K562 (cell line): ENCODE results near the gene STPG4. TPM values are rescaled to one million over a fixed set of nuclear protein-coding genes. Genes with fewer than 3 reads are reported as not detected.
A peak's percentile ranks its signal among the peaks of the same experiment; 100 is the strongest.

Source experiments
- ATAC-seq: fragments of 200-7000 bp; cut with Tn5 transposase; 3 replicates; pipeline ENCODE4 v1.9.1; 2020; ENCODE audit warnings: moderate library complexity
- BruUV-seq: library from RNA; stranded (reverse); fragments of 400-500 nt; replicated peaks from 2 replicates; lab custom pipeline; 2021; lab: Mats Ljungman, UMichigan
- CTCF ChIA-PET: fragments of 300-600 bp; formaldehyde crosslinking; extraction: SDS; loops from one replicate; lab custom pipeline; 2021; ENCODE audit warnings: low intra/inter-chr PET ratio; lab: Yijun Ruan, JAX
- POLR2A ChIA-PET: fragments of 300-600, 350-650 bp; sonication (Branson Sonifier 250); formaldehyde crosslinking; extraction: SDS; loops from one replicate; lab custom pipeline; 2021; ENCODE audit warnings: antibody characterized with exemption, inconsistent platforms; lab: Yijun Ruan, JAX
- DNase-seq, 4 experiments: peaks; one replicate each; pipeline versions ENCODE4 v3.0.0 to v3.0.0-alpha.2; 2011 to 2018; ENCODE audit warnings: low spot score in 3 of 4, mixed read lengths in 3 of 4; ENCODE audit errors: extremely low read depth in 1 of 4
- FAIRE-seq: peaks from 2 replicates; lab custom pipeline; 2011; peaks lifted over from hg19 to GRCh38; lab: Jason Lieb, UNC
- H2AFZ ChIP-seq: 2 replicates; pipeline ENCODE4 v1.6.0; 2011; ENCODE audit warnings: low read depth, low read length, control low read depth, inconsistent platforms
- H3K27ac ChIP-seq: fragments of 200-600 bp; 3 replicates; pipeline ENCODE4 v1.8.0; 2011; ENCODE audit warnings: low read depth, mild to moderate bottlenecking, control low read depth, inconsistent platforms, low read length, moderate library complexity, mixed read lengths; ENCODE audit errors: extremely low read depth
- H3K27me3 ChIP-seq, 2 experiments: fragments of 300-600 bp in 1 of 2; 2 replicates in 1 of 2; 3 replicates in 1 of 2; pipeline versions ENCODE4 v1.6.0 to v1.8.0; 2011; ENCODE audit warnings: inconsistent platforms in 2 of 2, low read length in 2 of 2, mild to moderate bottlenecking in 1 of 2, mixed read lengths in 1 of 2, moderate library complexity in 1 of 2; ENCODE audit not compliant: control insufficient read depth in 2 of 2, insufficient read depth in 2 of 2
- H3K36me3 ChIP-seq: fragments of 300-600 bp; 3 replicates; pipeline ENCODE4 v1.8.0; 2011; ENCODE audit warnings: mild to moderate bottlenecking, low read length, inconsistent platforms; ENCODE audit not compliant: control insufficient read depth, insufficient read depth
- H3K4me1 ChIP-seq, 2 experiments: fragments of 200-600 bp in 1 of 2; replicated peaks in 1 of 2; 2 replicates in 1 of 2; 3 replicates in 1 of 2; pipeline versions ENCODE4 v1.5.1 to v1.8.0; 2011; ENCODE audit warnings: inconsistent platforms in 2 of 2, low read length in 2 of 2, mild to moderate bottlenecking in 1 of 2, mixed read lengths in 1 of 2, moderate library complexity in 1 of 2; ENCODE audit not compliant: control insufficient read depth in 2 of 2, insufficient read depth in 2 of 2
- H3K4me2 ChIP-seq: 2 replicates; pipeline ENCODE4 v1.6.1; 2011; ENCODE audit warnings: low read length, control low read depth, inconsistent platforms, mixed read lengths; ENCODE audit not compliant: insufficient read depth
- H3K4me3 ChIP-seq: fragments of 200-600 bp; sonication (generic), shearing (Covaris generic); 2 replicates; pipeline ENCODE4 v1.5.1; 2016; ENCODE audit warnings: control low read depth, inconsistent platforms
- H3K79me2 ChIP-seq: fragments of 200-600 bp; 3 replicates; pipeline ENCODE4 v1.8.0; 2011; ENCODE audit warnings: low read length, inconsistent platforms; ENCODE audit not compliant: control insufficient read depth, insufficient read depth
- H3K9ac ChIP-seq, 2 experiments: 2 replicates each; pipeline versions ENCODE4 v1.6.0 to v1.6.1; 2011; ENCODE audit warnings: low read depth in 2 of 2, low read length in 2 of 2, control low read depth in 1 of 2, inconsistent platforms in 1 of 2, mild to moderate bottlenecking in 1 of 2, mixed read lengths in 1 of 2; ENCODE audit not compliant: insufficient read depth in 1 of 2
- H3K9me1 ChIP-seq: one replicate; pipeline ENCODE4 v1.6.0; 2011; ENCODE audit warnings: inconsistent platforms, mild to moderate bottlenecking, low read length, moderate library complexity; ENCODE audit not compliant: control insufficient read depth, insufficient read depth
- H3K9me3 ChIP-seq: replicated peaks from 2 replicates; pipeline ENCODE4 v1.5.1; 2011; ENCODE audit warnings: low read depth, low read length, inconsistent platforms; ENCODE audit not compliant: control insufficient read depth, insufficient read depth
- H4K20me1 ChIP-seq: replicated peaks from 2 replicates; pipeline ENCODE4 v1.6.1; 2011; ENCODE audit warnings: low read length, inconsistent platforms, mixed read lengths; ENCODE audit not compliant: control insufficient read depth, insufficient read depth
- MCM7 ChIP-seq, 2 experiments: fragments of 450-650 bp; IDR thresholded peaks; 2 replicates each; pipeline ENCODE4 v1.6.1; 2016 to 2018
- PPARD ChIP-seq: fragments of 250-450 bp; sonication (Bioruptor Pico); IDR thresholded peaks from 2 replicates; pipeline ENCODE4 v1.8.0; 2022; ENCODE audit warnings: inconsistent platforms, mild to moderate bottlenecking, moderate library complexity
- SMAD4 ChIP-seq: fragments of 250-450 bp; sonication (Bioruptor Pico); conservative IDR thresholded peaks from 2 replicates; pipeline ENCODE4 v1.8.0; 2021; ENCODE audit warnings: inconsistent platforms, mild to moderate bottlenecking, moderate library complexity
- SMARCA5 ChIP-seq: fragments of 450-650 bp; IDR thresholded peaks from 2 replicates; pipeline ENCODE4 v1.6.1; 2016
- SREBF1 ChIP-seq: fragments of 150-350 bp; IDR thresholded peaks from 2 replicates; pipeline ENCODE4 v1.6.1; 2014; ENCODE audit warnings: antibody characterized with exemption, low read depth, low read length, borderline replicate concordance
- WGBS: fragments of 100-300 bp; shearing (Covaris generic); methylation state at CpG from one replicate; pipeline ENCODE4 v1.1.6; 2016; ENCODE audit warnings: low coverage, mixed read lengths; ENCODE audit not compliant: insufficient coverage; ENCODE audit errors: missing lambda C conversion rate; 5-methylcytosine and 5-hydroxymethylcytosine counted together
- in situ Hi-C: fragments of 300-500 bp; cut with MboI; formaldehyde crosslinking; loops from 4 replicates; pipeline ENCODE4 v1.15.0; 2018; ENCODE audit warnings: inconsistent platforms, mixed read lengths
- intact Hi-C: fragments of 100-400 bp; cut with micrococcal nuclease; formaldehyde crosslinking; loops from 2 replicates; pipeline ENCODE4 v1.14.2; 2022
- polyA plus RNA-seq, 8 experiments: library from polyadenylated mRNA; depleted of rRNA in 4 of 8; stranded (reverse) in 5 of 8; unstranded in 3 of 8; fragments of >200 nt; fragmentation: Nextera tagmentation in 2 of 8; fragmentation: Illumina TruSeq in 1 of 8; extraction: Ambion mirVana in 2 of 8; extraction: Trizol in 1 of 8; gene quantifications; 2 replicates each; pipeline versions ENCODE4 v1.2.1 to v1.2.3, GENCODE V29; 2011 to 2014; ENCODE audit warnings: inconsistent platforms in 1 of 8, missing spikeins in 1 of 8
- total RNA-seq, 7 experiments: library from RNA; depleted of rRNA in 6 of 7; stranded (reverse); fragments of >200 nt in 6 of 7; fragmentation: Illumina TruSeq in 2 of 7; extraction: Trizol in 2 of 7; gene quantifications; 2 replicates each; pipeline versions ENCODE4 v1.2.1 to v1.2.3, GENCODE V29; 2011 to 2021; ENCODE audit warnings: low replicate concordance in 1 of 7
- TF ChIP-seq, protein P1 (sequence below), 3 experiments: IDR thresholded peaks in 2 of 3; conservative IDR thresholded peaks in 1 of 3; 2 replicates each; pipeline ENCODE4 v1.5.1; 2011 to 2012; ENCODE audit warnings: low read length in 3 of 3, mild to moderate bottlenecking in 3 of 3, control low read depth in 2 of 3, improper control_type of control experiment in 1 of 3, inconsistent platforms in 1 of 3, low read depth in 1 of 3, mixed read lengths in 1 of 3, moderate library complexity in 1 of 3; ENCODE audit not compliant: insufficient read depth in 2 of 3
- TF ChIP-seq, protein P2 (sequence below): fragments of 450-650 bp; formaldehyde crosslinking; IDR thresholded peaks from 2 replicates; pipeline ENCODE4 v1.4.0; 2020; ENCODE audit warnings: mild to moderate bottlenecking, moderate library complexity
- TF ChIP-seq, protein P3 (sequence below): sonication (generic); formaldehyde crosslinking; IDR thresholded peaks from 2 replicates; pipeline ENCODE4 v1.8.0; 2022; ENCODE audit warnings: mild to moderate bottlenecking, missing genetic modification reagents, borderline replicate concordance

Gene STPG4
- total and polyA plus RNA-seq, 9 of the 15 experiments (the other 6 are each of a cell fraction or from before 2014, with no cell fraction given) = 0.10 to 0.68 (median 0.22) TPM; not detected in 6

DNA sequence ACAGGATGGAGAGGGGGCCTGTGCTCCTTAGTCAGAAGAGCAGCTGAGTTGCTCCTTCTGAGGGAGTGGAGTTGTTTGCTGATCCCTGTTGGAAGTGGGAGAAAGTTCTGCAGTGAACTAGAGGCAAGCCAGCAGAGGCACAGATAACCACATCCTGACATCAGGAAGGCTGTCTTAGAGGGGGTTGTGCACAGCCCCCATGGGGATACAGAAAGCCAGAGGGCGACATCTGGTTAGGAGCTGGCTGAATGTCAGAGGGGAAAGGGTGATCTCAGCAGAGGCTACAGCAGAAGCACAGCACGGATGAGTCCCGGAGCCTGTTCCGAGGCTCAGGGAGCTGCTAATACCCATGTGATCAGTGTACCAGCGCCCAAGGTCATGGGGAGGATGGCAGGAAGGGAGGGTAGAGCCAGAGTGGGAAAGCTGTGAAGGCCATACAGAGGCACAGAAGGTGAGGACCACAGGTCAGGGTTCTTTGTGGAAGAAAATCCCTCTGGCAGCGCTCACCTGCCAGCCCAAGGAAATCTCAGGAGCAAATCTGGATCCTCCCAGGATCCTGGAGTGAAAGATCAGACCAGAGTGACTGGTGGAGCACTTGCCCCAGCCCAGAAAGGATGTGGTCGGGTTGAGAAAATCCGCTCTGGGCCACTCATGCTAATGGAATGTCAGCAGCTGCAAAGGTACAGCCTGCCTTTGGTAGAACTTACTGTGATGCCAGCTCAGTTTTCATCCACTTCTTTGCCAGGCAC lies 111.8 kb downstream of the STPG4 start (continued):
- TF ChIP-seq, protein P1, sequence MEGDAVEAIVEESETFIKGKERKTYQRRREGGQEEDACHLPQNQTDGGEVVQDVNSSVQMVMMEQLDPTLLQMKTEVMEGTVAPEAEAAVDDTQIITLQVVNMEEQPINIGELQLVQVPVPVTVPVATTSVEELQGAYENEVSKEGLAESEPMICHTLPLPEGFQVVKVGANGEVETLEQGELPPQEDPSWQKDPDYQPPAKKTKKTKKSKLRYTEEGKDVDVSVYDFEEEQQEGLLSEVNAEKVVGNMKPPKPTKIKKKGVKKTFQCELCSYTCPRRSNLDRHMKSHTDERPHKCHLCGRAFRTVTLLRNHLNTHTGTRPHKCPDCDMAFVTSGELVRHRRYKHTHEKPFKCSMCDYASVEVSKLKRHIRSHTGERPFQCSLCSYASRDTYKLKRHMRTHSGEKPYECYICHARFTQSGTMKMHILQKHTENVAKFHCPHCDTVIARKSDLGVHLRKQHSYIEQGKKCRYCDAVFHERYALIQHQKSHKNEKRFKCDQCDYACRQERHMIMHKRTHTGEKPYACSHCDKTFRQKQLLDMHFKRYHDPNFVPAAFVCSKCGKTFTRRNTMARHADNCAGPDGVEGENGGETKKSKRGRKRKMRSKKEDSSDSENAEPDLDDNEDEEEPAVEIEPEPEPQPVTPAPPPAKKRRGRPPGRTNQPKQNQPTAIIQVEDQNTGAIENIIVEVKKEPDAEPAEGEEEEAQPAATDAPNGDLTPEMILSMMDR (IDR thresholded peaks at IDR 0.05 in 2 of 3, conservative IDR thresholded peaks at IDR 0.05 in 1 of 3; ENCODE audit: insufficient read depth in 2 of 3, low read depth in 1 of 3, low read length in 3 of 3) = 0 out of 6 replicates have a peak, but pooled peaks of 1 of the 3 experiments have one; percentile 4
- TF ChIP-seq SREBF1 (no peak), SMARCA5 (no peak), SMAD4 (CRISPR knock-in tag) (no peak), MCM7 (IDR thresholded peaks at IDR 0.05) (no peak)

DNA sequence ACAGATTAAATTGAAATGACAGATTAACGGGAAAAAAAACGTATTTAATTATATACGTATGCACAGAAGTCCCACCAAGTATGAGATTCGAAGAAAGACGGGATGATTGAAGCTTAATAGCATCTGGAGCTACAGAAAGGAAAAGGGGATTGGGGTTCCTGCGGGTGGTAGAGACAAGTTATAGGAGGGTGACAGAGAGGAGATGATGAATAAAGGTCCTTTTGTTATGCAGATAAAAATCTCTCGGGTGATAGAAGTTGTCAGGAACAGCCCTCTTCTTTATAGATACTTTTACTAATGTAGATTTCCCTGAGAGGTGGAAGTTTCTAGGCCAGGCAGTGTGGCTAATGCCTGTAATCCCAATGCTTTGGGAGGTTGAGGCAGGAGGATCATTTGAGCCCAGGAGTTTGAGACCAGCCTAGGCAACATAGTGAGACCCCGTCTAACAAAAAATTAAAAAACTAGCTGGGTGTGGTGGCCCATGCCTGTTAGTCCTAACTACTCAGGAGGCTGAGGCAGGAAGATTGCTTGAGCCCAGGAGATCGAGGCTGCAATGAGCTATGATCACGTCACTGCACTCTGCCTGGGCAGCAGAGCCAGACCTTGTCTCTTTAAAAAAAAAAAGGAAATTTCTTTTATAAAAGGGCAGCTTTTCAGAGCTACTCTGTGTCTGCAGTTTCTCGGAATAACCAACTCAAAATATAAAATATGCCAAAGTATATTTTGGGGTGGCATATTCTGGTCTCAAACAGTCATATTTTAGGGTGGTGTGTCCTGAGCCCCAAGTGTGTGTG lies 113.0 kb downstream of the STPG4 start:
- in situ Hi-C loops (no loop called here), intact Hi-C loops (no loop called here)
- Histone ChIP-seq H3K27ac (no peak overlapping the region), H3K36me3 (peaks cover 5% of the 10 kb centered on the region; the same call in 2 of the 3 replicates), H2AFZ (no peak overlapping the region), H3K4me2 (no peak overlapping the region), H3K9ac (no peak overlapping the region), H3K9me1 (no peaks in the 10 kb centered on the region), H3K27me3 (no peaks in the 10 kb centered on the region), H3K4me3 (no peak overlapping the region), H3K9me3 (no peaks in the 10 kb centered on the region), H3K4me1 (peaks cover 3 to 11% of the 10 kb centered on the region in 2 experiments; a peak in 4 of 5 replicates), H3K79me2 (no peaks in the 10 kb centered on the region), H4K20me1 (no peaks in the 10 kb centered on the region)
- FAIRE-seq (no peak), ATAC-seq (no peak), DNase-seq (no peak)
- POLR2A ChIA-PET = interaction anchor here (0.7 kb wide), 1 partner anchor 37 kb away, joined by 4 read pairs; no protein-coding TSS in a partner anchor
- CTCF ChIA-PET = no interaction called here
- WGBS = 69% methylated on average over 11 of the region's 11 CpGs
- no TSS peak for BruUV-seq
- TF ChIP-seq, protein P2, sequence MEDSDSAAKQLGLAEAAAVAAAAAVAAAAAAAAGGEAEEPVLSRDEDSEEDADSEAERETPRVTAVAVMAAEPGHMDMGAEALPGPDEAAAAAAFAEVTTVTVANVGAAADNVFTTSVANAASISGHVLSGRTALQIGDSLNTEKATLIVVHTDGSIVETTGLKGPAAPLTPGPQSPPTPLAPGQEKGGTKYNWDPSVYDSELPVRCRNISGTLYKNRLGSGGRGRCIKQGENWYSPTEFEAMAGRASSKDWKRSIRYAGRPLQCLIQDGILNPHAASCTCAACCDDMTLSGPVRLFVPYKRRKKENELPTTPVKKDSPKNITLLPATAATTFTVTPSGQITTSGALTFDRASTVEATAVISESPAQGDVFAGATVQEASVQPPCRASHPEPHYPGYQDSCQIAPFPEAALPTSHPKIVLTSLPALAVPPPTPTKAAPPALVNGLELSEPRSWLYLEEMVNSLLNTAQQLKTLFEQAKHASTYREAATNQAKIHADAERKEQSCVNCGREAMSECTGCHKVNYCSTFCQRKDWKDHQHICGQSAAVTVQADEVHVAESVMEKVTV (CRISPR knock-in tag) = no peak
- TF ChIP-seq, protein P3, sequence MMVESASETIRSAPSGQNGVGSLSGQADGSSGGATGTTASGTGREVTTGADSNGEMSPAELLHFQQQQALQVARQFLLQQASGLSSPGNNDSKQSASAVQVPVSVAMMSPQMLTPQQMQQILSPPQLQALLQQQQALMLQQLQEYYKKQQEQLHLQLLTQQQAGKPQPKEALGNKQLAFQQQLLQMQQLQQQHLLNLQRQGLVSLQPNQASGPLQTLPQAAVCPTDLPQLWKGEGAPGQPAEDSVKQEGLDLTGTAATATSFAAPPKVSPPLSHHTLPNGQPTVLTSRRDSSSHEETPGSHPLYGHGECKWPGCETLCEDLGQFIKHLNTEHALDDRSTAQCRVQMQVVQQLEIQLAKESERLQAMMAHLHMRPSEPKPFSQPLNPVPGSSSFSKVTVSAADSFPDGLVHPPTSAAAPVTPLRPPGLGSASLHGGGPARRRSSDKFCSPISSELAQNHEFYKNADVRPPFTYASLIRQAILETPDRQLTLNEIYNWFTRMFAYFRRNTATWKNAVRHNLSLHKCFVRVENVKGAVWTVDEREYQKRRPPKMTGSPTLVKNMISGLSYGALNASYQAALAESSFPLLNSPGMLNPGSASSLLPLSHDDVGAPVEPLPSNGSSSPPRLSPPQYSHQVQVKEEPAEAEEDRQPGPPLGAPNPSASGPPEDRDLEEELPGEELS = no peak
- TF ChIP-seq PPARD = no peak
